GM23248 (cell line): ENCODE results near the gene MBTPS1.

ENCODE experiments used
- EZH2 ChIP-seq: fragments of 200-600 bp; sonication (generic); IDR thresholded peaks from 2 replicates; pipeline ENCODE4 v1.6.1; 2018; ENCODE audit warnings: antibody characterized with exemption, mild to moderate bottlenecking; ENCODE audit not compliant: insufficient read depth, poor library complexity, severe bottlenecking
- EZH2phosphoT487 ChIP-seq: fragments of 200-600 bp; sonication (generic); IDR thresholded peaks from 2 replicates; pipeline ENCODE4 v1.6.1; 2018; ENCODE audit warnings: antibody characterized with exemption, moderate library complexity, mild to moderate bottlenecking, low read depth; ENCODE audit not compliant: insufficient read depth

GRCh38 chr16:84054916-84055315 is 61.8 kb downstream of the MBTPS1 start:
- TF ChIP-seq EZH2 (no peak), EZH2phosphoT487 (no peak)
